ENCODE measurements around the gene NAV2. TPM values are rescaled to one million over a fixed set of nuclear protein-coding genes. Genes with fewer than 3 reads are reported as not detected.

NAV2 gene
- total and polyA plus RNA-seq, 12 donors = 6.9 to 34.7 (median 20.2) TPM

DNA sequence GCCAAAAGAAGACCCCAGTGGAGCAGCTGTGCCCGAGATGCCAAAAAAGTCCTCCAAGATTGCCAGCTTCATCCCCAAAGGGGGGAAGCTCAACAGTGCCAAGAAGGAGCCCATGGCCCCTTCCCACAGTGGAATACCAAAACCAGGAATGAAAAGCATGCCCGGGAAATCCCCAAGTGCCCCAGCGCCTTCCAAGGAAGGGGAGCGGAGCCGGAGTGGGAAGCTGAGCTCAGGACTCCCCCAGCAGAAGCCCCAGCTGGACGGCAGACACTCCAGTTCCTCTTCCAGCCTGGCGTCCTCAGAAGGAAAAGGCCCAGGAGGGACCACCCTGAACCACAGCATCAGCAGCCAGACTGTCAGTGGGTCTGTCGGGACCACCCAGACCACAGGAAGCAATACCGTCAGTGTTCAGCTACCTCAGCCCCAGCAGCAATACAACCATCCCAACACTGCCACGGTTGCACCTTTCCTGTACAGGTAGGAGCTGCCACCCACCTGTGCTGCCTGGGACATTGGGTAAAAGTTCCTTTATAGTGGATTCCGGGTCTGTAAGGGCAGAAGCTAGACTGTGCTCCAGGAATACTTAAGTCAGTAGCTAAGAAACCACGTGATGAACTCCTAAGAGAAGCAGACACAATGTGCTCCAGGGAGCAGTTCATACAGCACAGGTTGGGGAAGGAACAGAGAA lies 221.3 kb downstream of the NAV2 start:
- DNase-seq (no peak), ATAC-seq (no peak)
- peaks cover 0 to 31% (median 5%) of the 10 kb centered on the region in 9 donors for H3K4me1 ChIP-seq
- TF ChIP-seq, protein P1, sequence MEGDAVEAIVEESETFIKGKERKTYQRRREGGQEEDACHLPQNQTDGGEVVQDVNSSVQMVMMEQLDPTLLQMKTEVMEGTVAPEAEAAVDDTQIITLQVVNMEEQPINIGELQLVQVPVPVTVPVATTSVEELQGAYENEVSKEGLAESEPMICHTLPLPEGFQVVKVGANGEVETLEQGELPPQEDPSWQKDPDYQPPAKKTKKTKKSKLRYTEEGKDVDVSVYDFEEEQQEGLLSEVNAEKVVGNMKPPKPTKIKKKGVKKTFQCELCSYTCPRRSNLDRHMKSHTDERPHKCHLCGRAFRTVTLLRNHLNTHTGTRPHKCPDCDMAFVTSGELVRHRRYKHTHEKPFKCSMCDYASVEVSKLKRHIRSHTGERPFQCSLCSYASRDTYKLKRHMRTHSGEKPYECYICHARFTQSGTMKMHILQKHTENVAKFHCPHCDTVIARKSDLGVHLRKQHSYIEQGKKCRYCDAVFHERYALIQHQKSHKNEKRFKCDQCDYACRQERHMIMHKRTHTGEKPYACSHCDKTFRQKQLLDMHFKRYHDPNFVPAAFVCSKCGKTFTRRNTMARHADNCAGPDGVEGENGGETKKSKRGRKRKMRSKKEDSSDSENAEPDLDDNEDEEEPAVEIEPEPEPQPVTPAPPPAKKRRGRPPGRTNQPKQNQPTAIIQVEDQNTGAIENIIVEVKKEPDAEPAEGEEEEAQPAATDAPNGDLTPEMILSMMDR (IDR thresholded peaks at IDR 0.05) = no peak
- H3K27ac ChIP-seq = no peak overlapping the region
- no peak overlapping the region for H3K4me3 ChIP-seq
- WGBS, 2 donors = 84 to 85% methylated on average over 12 of the region's 12 CpGs
- intact Hi-C loops (cut with DNase I) = loop anchor here in 1 of 10 donors (10.0 kb wide), 1 partner anchor 421 kb away; no protein-coding TSS in a partner anchor
- H3K36me3 ChIP-seq = peaks cover 0 to 37% (median 9%) of the 10 kb centered on the region in 9 donors
- no peaks in the 10 kb centered on the region for H3K9me3 ChIP-seq
- no peaks in the 10 kb centered on the region for H3K27me3 ChIP-seq

DNA sequence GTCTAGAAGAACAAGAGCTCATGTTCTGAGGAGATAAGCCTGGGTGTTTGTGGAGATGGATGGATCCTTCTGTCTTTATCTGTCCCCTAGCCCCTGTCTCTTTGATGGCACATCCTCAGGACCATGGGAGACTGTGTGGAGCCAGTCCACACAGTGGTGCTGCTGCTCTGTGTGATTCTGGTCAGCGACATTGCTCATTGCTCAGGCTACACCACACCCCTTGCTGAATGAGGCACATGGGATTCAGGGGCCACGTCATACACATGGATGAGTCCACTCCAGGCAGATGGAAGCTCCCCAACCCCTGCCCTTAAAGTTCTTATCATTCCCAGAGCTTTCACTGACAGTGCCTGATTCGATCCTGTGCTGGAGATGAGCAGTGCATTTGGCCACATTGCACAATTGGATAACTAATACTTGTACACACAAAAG lies 222.2 kb downstream of the NAV2 start:
- TF ChIP-seq, protein P1 (IDR thresholded peaks at IDR 0.05) = no peak
- intact Hi-C loops (cut with DNase I) = loop anchor here in 2 of 10 donors (5.0 to 10.0 kb wide), 2 partner anchors 197 to 420 kb away; no protein-coding TSS in a partner anchor
- WGBS, 2 donors = 65 to 73% methylated on average over 3 of the region's 3 CpGs
- H3K4me3 ChIP-seq = no peak overlapping the region
- peaks cover 0 to 43% (median 9%) of the 10 kb centered on the region in 9 donors for H3K36me3 ChIP-seq
- H3K4me1 ChIP-seq = peaks cover 0 to 31% (median 5%) of the 10 kb centered on the region in 9 donors
- no peaks in the 10 kb centered on the region for H3K27me3 ChIP-seq
- ATAC-seq = no peak
- no peak for DNase-seq
- no peaks in the 10 kb centered on the region for H3K9me3 ChIP-seq
- H3K27ac ChIP-seq = no peak overlapping the region

DNA sequence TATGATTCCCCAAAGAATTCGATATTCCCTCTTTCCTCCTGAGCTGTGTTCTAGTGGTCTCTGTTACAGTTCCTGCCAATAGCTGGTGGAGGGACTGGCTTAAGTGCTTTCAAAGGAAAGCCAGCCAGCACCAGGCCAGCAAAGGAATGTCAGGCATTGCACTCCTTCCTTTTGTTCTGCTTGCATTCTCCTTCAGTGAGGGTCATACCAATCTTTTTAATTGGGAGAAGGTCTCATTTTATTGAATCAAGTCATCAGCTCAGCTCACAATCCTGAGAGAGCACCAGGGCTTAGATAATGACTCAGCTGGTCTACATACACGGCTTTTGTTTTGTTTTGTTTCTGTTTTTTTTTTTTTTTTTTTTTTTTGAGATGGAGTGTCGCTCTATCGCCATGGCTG lies 222.9 kb downstream of the NAV2 start:
- Histone ChIP-seq H3K9me3 (no peaks in the 10 kb centered on the region), H3K27ac (no peak overlapping the region), H3K27me3 (no peaks in the 10 kb centered on the region), H3K4me1 (peaks cover 0 to 31% (median 5%) of the 10 kb centered on the region in 9 donors), H3K36me3 (peaks cover 0 to 48% (median 9%) of the 10 kb centered on the region in 9 donors), H3K4me3 (no peak overlapping the region)
- ATAC-seq (peak in 1 of 8 donors; percentile 32), DNase-seq (no peak)
- WGBS, 2 donors = 53 to 59% methylated on average over 4 of the region's 4 CpGs
- intact Hi-C loops (cut with DNase I) = loop anchor here in 2 of 10 donors (5.0 to 10.0 kb wide), 2 partner anchors 197 to 419 kb away; no protein-coding TSS in a partner anchor
- TF ChIP-seq, protein P1 (IDR thresholded peaks at IDR 0.05) = no peak

DNA sequence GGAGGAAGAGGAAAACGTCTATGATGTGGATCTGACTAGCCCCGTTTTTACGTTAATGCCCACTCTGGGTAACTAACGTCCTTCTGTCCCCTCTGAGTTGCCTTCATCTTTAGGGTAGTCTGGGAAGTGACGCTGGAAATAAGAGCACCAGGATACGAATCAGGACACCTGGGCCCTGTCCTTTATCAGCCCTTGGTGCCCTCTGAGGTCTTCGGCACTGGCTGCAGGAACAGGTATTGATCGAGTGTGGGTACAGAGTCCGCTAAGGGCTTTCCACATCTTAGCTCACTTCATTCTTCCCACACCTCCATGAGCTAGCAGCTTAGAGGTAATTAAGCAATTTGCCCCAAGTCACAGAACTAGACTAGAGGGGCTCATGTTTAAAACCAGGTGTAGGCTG lies 223.8 kb downstream of the NAV2 start:
- WGBS, 2 donors = 91 to 94% methylated on average over 9 of the region's 9 CpGs
- peaks cover 0 to 22% (median under 1%) of the 10 kb centered on the region in 9 donors for H3K4me1 ChIP-seq
- H3K36me3 ChIP-seq = peaks cover 0 to 58% (median 9%) of the 10 kb centered on the region in 9 donors
- ATAC-seq = no peak
- TF ChIP-seq, protein P1 (IDR thresholded peaks at IDR 0.05) = no peak
- H3K9me3 ChIP-seq = no peaks in the 10 kb centered on the region
- H3K27ac ChIP-seq = no peak overlapping the region
- intact Hi-C loops (cut with DNase I) = loop anchor here in 2 of 10 donors (5.0 to 10.0 kb wide), 2 partner anchors 196 to 418 kb away; no protein-coding TSS in a partner anchor
- no peak overlapping the region for H3K4me3 ChIP-seq
- no peak for DNase-seq
- H3K27me3 ChIP-seq = no peaks in the 10 kb centered on the region

All from heart right ventricle (tissue), 16 donors.